ENCODE data around the gene CDK17.

GRCh38 chr12:96237465-96238077 is 162.7 kb downstream of the CDK17 start:
- TF ChIP-seq PREB (CRISPR knock-in tag; IDR thresholded peaks at IDR 0.05) (no peak), COPS2 (conservative IDR thresholded peaks at IDR 0.05) (no peak), POLR2H (tag; IDR thresholded peaks at IDR 0.05; ENCODE audit: low read depth) (no peak), E2F5 (CRISPR knock-in tag; IDR thresholded peaks at IDR 0.05) (no peak)
- TF ChIP-seq, protein P1, sequence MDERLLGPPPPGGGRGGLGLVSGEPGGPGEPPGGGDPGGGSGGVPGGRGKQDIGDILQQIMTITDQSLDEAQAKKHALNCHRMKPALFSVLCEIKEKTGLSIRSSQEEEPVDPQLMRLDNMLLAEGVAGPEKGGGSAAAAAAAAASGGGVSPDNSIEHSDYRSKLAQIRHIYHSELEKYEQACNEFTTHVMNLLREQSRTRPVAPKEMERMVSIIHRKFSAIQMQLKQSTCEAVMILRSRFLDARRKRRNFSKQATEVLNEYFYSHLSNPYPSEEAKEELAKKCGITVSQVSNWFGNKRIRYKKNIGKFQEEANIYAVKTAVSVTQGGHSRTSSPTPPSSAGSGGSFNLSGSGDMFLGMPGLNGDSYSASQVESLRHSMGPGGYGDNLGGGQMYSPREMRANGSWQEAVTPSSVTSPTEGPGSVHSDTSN (CRISPR knock-in tag; IDR thresholded peaks at IDR 0.05; ENCODE audit: low read depth) = no peak
- TF ChIP-seq, protein P1 (tag; conservative IDR thresholded peaks at IDR 0.05; ENCODE audit: low read depth) = no peak
- TF ChIP-seq, protein P2, sequence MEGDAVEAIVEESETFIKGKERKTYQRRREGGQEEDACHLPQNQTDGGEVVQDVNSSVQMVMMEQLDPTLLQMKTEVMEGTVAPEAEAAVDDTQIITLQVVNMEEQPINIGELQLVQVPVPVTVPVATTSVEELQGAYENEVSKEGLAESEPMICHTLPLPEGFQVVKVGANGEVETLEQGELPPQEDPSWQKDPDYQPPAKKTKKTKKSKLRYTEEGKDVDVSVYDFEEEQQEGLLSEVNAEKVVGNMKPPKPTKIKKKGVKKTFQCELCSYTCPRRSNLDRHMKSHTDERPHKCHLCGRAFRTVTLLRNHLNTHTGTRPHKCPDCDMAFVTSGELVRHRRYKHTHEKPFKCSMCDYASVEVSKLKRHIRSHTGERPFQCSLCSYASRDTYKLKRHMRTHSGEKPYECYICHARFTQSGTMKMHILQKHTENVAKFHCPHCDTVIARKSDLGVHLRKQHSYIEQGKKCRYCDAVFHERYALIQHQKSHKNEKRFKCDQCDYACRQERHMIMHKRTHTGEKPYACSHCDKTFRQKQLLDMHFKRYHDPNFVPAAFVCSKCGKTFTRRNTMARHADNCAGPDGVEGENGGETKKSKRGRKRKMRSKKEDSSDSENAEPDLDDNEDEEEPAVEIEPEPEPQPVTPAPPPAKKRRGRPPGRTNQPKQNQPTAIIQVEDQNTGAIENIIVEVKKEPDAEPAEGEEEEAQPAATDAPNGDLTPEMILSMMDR (IDR thresholded peaks at IDR 0.05 in 2 of 3, conservative IDR thresholded peaks at IDR 0.05 in 1 of 3; ENCODE audit: insufficient read depth in 2 of 3, low read depth in 1 of 3, low read length in 3 of 3) = no peak

Measured in K562 (cell line).